GM12878 (cell line): ENCODE results near the gene CETP. TPM values are rescaled to one million over a fixed set of nuclear protein-coding genes. Genes with fewer than 3 reads are reported as not detected.

Source experiments
- BACH1 ChIP-seq: fragments of 450-650 bp; IDR thresholded peaks from 2 replicates; pipeline ENCODE4 v1.6.1; 2017; ENCODE audit warnings: mild to moderate bottlenecking, borderline replicate concordance
- BCL11A ChIP-seq: IDR thresholded peaks from 2 replicates; pipeline ENCODE4 v1.6.1; 2011; ENCODE audit warnings: low read depth, low read length
- CHD4 ChIP-seq: fragments of 200-600 bp; sonication (generic); IDR thresholded peaks from 2 replicates; pipeline ENCODE4 v1.6.1; 2016; ENCODE audit warnings: mild to moderate bottlenecking
- DPF2 ChIP-seq: fragments of 450-650 bp; IDR thresholded peaks from 2 replicates; pipeline ENCODE4 v1.6.1; 2017; ENCODE audit warnings: mild to moderate bottlenecking
- FOS ChIP-seq: IDR thresholded peaks from 3 replicates; pipeline ENCODE4 v1.6.1; 2011; ENCODE audit warnings: borderline replicate concordance; ENCODE audit not compliant: insufficient read length; ENCODE audit errors: extremely low read depth
- HDGF ChIP-seq: fragments of 450-650 bp; IDR thresholded peaks from 2 replicates; pipeline ENCODE4 v1.6.1; 2016; ENCODE audit warnings: antibody characterized with exemption
- IRF4 ChIP-seq: IDR thresholded peaks from 2 replicates; pipeline ENCODE4 v1.6.1; 2011; ENCODE audit warnings: low read depth, low read length
- NBN ChIP-seq: fragments of 450-650 bp; IDR thresholded peaks from 2 replicates; pipeline ENCODE4 v1.6.1; 2016
- NR2F1 ChIP-seq: fragments of 450-650 bp; conservative IDR thresholded peaks from 2 replicates; pipeline ENCODE4 v1.6.1; 2017; ENCODE audit warnings: mild to moderate bottlenecking
- PAX5 ChIP-seq: IDR thresholded peaks from 2 replicates; pipeline ENCODE4 v1.6.1; 2011; ENCODE audit warnings: low read depth, low read length, borderline replicate concordance
- POLR2AphosphoS5 ChIP-seq: IDR thresholded peaks from 2 replicates; pipeline ENCODE4 v1.6.1; 2011; ENCODE audit warnings: mild to moderate bottlenecking, low read length, inconsistent platforms
- PRDM15 ChIP-seq: fragments of 450-650 bp; formaldehyde crosslinking; IDR thresholded peaks from 2 replicates; pipeline ENCODE4 v1.4.0; 2020; ENCODE audit warnings: mild to moderate bottlenecking, moderate library complexity
- RB1 ChIP-seq: fragments of 450-650 bp; formaldehyde crosslinking; IDR thresholded peaks from 2 replicates; pipeline ENCODE4 v1.6.1; 2017; ENCODE audit warnings: mild to moderate bottlenecking, borderline replicate concordance
- RELA ChIP-seq: fragments of 450-650 bp; IDR thresholded peaks from 2 replicates; pipeline ENCODE4 v1.8.0; 2014; ENCODE audit warnings: borderline replicate concordance; ENCODE audit not compliant: partially characterized antibody
- SMC3 ChIP-seq: IDR thresholded peaks from 2 replicates; pipeline ENCODE4 v1.6.1; 2011; ENCODE audit warnings: low read length, improper control_type of control experiment, borderline replicate concordance
- SUZ12 ChIP-seq: fragments of 200-600 bp; sonication (generic); IDR thresholded peaks from one replicate; pipeline ENCODE4 v1.6.1; 2018; ENCODE audit warnings: antibody characterized with exemption, mild to moderate bottlenecking; ENCODE audit not compliant: unreplicated experiment
- ZNF687 ChIP-seq: fragments of 450-650 bp; IDR thresholded peaks from 2 replicates; pipeline ENCODE4 v1.6.1; 2017; ENCODE audit warnings: mild to moderate bottlenecking, moderate library complexity
- polyA plus RNA-seq, 11 experiments: library from polyadenylated mRNA; depleted of rRNA in 4 of 11; unstranded in 6 of 11; stranded (reverse) in 5 of 11; fragments of >200 nt; fragmentation: Nextera tagmentation in 4 of 11; fragmentation: Illumina TruSeq in 1 of 11; extraction: Ambion mirVana in 4 of 11; extraction: Trizol in 1 of 11; gene quantifications; 1 replicate in 1 of 11; 2 replicates in 10 of 11; pipeline versions ENCODE4 v1.2.1 to v1.2.3, GENCODE V29; 2011 to 2016; ENCODE audit warnings: inconsistent platforms in 2 of 11, missing spikeins in 2 of 11, low read depth in 1 of 11
- total RNA-seq, 4 experiments: library from RNA; depleted of rRNA in 3 of 4; stranded (reverse); fragments of >200 nt in 3 of 4; fragmentation: Illumina TruSeq in 1 of 4; extraction: Trizol in 1 of 4; gene quantifications; 2 replicates each; pipeline versions ENCODE4 v1.2.1 to v1.2.3, GENCODE V29; 2013 to 2021

The CETP gene
- total and polyA plus RNA-seq, 10 of the 15 experiments (the other 5 are each of a cell fraction or from before 2014, with no cell fraction given) = 1.2 to 6.4 (median 2.1) TPM

GRCh38 chr16:56950881-56951771 is 10.6 kb upstream of the CETP start (continued):
- TF ChIP-seq ZNF687 (peak; percentile 62; the same call in 1 of the 2 replicates), NR2F1 (peak; percentile 73), NBN (peak; percentile 75; the same call in 1 of the 2 replicates), RELA (peak; percentile 38), FOS (no peak), DPF2 (peak; percentile 92), PAX5 (peak; percentile 52; the same call in 1 of the 2 replicates), PRDM15 (CRISPR knock-in tag) (no peak), IRF4 (0 out of 2 replicates have a peak, but pooled peaks have one; percentile 31), POLR2AphosphoS5 (no peak), SUZ12 (no peak), SMC3 (peak; percentile 71), BACH1 (peak; percentile 60; the same call in 1 of the 2 replicates), HDGF (peak; percentile 97), CHD4 (no peak), RB1 (peak; percentile 51; the same call in 1 of the 2 replicates), BCL11A (peak; percentile 64; the same call in 1 of the 2 replicates)
